ENCODE results near the gene GRP.

GRCh38 chr18:59231877-59232276 is 11.9 kb downstream of the GRP start:
- TF ChIP-seq TAF1 (IDR thresholded peaks at IDR 0.05; ENCODE audit: borderline replicate concordance, low read depth, low read length) (no peak), POLR2A (IDR thresholded peaks at IDR 0.05; ENCODE audit: low read depth, low read length) (no peak), POLR2AphosphoS5 (IDR thresholded peaks at IDR 0.05; ENCODE audit: low read depth, low read length) (no peak)
